HEK293 (cell line): Measurements from ENCODE around the gene CIAO1.

ENCODE experiments used
- ZBTB7A ChIP-seq: fragments of 450-650 bp; formaldehyde crosslinking; IDR thresholded peaks from 2 replicates; pipeline ENCODE4 v1.5.1; 2016; ENCODE audit warnings: low read depth, missing biosample characterization, missing genetic modification characterization
- ZFP41 ChIP-seq: fragments of 450-650 bp; formaldehyde crosslinking; IDR thresholded peaks from 2 replicates; pipeline ENCODE4 v1.5.1; 2016; ENCODE audit warnings: missing biosample characterization, missing genetic modification characterization, borderline replicate concordance
- ZNF274 ChIP-seq, 2 experiments: fragments of 200-500 bp in 1 of 2; fragments of 450-650 bp in 1 of 2; sonication (Bioruptor generic) in 1 of 2; formaldehyde crosslinking in 1 of 2; IDR thresholded peaks; 2 replicates each; pipeline versions ENCODE4 v1.5.1 to v1.6.1; 2014 to 2016; ENCODE audit warnings: borderline replicate concordance in 1 of 2, inconsistent platforms in 1 of 2, low read length in 1 of 2, missing biosample characterization in 1 of 2, missing genetic modification characterization in 1 of 2
- TF ChIP-seq, protein P1 (sequence below): fragments of 450-650 bp; formaldehyde crosslinking; IDR thresholded peaks from 2 replicates; pipeline ENCODE4 v1.5.1; 2016; ENCODE audit warnings: missing biosample characterization, missing genetic modification characterization
- TF ChIP-seq, protein P2 (sequence below): fragments of 450-650 bp; formaldehyde crosslinking; IDR thresholded peaks from 2 replicates; pipeline ENCODE4 v1.5.1; 2016; ENCODE audit warnings: missing biosample characterization, missing genetic modification characterization
- TF ChIP-seq, protein P3 (sequence below): fragments of 450-650 bp; formaldehyde crosslinking; IDR thresholded peaks from 2 replicates; pipeline ENCODE4 v1.5.1; 2016; ENCODE audit warnings: missing biosample characterization, missing genetic modification characterization

DNA sequence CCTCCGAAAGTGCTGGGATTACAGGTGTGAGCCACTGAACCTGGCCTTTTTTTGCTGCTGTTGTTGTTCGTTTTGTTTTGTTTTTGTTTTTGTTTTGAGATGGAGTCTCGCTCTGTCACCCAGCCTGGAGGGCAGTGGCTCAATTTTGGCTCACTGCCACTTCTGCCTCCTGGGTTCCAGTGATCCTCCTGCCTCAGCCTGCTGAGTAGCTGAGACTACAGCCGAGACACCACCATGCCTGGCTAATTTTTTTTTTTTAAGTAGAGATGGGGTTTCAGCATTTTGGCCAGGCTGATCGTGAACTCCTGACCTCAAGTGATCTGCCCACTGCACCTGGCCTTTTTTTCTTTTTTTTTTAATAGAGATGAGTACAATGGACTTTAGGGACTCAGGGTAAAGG, 22.2 kb upstream of the CIAO1 start:
- TF ChIP-seq, protein P1, sequence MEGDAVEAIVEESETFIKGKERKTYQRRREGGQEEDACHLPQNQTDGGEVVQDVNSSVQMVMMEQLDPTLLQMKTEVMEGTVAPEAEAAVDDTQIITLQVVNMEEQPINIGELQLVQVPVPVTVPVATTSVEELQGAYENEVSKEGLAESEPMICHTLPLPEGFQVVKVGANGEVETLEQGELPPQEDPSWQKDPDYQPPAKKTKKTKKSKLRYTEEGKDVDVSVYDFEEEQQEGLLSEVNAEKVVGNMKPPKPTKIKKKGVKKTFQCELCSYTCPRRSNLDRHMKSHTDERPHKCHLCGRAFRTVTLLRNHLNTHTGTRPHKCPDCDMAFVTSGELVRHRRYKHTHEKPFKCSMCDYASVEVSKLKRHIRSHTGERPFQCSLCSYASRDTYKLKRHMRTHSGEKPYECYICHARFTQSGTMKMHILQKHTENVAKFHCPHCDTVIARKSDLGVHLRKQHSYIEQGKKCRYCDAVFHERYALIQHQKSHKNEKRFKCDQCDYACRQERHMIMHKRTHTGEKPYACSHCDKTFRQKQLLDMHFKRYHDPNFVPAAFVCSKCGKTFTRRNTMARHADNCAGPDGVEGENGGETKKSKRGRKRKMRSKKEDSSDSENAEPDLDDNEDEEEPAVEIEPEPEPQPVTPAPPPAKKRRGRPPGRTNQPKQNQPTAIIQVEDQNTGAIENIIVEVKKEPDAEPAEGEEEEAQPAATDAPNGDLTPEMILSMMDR (tag by site-specific recombination) = no peak
- TF ChIP-seq, protein P2, sequence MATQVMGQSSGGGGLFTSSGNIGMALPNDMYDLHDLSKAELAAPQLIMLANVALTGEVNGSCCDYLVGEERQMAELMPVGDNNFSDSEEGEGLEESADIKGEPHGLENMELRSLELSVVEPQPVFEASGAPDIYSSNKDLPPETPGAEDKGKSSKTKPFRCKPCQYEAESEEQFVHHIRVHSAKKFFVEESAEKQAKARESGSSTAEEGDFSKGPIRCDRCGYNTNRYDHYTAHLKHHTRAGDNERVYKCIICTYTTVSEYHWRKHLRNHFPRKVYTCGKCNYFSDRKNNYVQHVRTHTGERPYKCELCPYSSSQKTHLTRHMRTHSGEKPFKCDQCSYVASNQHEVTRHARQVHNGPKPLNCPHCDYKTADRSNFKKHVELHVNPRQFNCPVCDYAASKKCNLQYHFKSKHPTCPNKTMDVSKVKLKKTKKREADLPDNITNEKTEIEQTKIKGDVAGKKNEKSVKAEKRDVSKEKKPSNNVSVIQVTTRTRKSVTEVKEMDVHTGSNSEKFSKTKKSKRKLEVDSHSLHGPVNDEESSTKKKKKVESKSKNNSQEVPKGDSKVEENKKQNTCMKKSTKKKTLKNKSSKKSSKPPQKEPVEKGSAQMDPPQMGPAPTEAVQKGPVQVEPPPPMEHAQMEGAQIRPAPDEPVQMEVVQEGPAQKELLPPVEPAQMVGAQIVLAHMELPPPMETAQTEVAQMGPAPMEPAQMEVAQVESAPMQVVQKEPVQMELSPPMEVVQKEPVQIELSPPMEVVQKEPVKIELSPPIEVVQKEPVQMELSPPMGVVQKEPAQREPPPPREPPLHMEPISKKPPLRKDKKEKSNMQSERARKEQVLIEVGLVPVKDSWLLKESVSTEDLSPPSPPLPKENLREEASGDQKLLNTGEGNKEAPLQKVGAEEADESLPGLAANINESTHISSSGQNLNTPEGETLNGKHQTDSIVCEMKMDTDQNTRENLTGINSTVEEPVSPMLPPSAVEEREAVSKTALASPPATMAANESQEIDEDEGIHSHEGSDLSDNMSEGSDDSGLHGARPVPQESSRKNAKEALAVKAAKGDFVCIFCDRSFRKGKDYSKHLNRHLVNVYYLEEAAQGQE (tag by site-specific recombination) = no peak
- TF ChIP-seq ZFP41 (tag by site-specific recombination) (no peak), ZBTB7A (no peak), ZNF274 (IDR thresholded peaks at IDR 0.05; ENCODE audit: low read length) (no peak), ZNF274 (tag by site-specific recombination; IDR thresholded peaks at IDR 0.05; ENCODE audit: borderline replicate concordance) (no peak)
- TF ChIP-seq, protein P3, sequence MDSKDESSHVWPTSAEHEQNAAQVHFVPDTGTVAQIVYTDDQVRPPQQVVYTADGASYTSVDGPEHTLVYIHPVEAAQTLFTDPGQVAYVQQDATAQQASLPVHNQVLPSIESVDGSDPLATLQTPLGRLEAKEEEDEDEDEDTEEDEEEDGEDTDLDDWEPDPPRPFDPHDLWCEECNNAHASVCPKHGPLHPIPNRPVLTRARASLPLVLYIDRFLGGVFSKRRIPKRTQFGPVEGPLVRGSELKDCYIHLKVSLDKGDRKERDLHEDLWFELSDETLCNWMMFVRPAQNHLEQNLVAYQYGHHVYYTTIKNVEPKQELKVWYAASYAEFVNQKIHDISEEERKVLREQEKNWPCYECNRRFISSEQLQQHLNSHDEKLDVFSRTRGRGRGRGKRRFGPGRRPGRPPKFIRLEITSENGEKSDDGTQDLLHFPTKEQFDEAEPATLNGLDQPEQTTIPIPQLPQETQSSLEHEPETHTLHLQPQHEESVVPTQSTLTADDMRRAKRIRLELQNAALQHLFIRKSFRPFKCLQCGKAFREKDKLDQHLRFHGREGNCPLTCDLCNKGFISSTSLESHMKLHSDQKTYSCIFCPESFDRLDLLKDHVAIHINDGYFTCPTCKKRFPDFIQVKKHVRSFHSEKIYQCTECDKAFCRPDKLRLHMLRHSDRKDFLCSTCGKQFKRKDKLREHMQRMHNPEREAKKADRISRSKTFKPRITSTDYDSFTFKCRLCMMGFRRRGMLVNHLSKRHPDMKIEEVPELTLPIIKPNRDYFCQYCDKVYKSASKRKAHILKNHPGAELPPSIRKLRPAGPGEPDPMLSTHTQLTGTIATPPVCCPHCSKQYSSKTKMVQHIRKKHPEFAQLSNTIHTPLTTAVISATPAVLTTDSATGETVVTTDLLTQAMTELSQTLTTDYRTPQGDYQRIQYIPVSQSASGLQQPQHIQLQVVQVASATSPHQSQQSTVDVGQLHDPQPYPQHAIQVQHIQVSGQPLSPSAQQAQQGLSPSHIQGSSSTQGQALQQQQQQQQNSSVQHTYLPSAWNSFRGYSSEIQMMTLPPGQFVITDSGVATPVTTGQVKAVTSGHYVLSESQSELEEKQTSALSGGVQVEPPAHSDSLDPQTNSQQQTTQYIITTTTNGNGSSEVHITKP (tag by site-specific recombination) = no peak
